Superior temporal gyrus (tissue), 1 donor: ENCODE measurements around the gene KIRREL3.

Experiments
- DNase-seq: peaks from one replicate; pipeline ENCODE4 v3.0.0-alpha.2; 2016; ENCODE audit errors: extremely low spot score

Gene KIRREL3

DNA sequence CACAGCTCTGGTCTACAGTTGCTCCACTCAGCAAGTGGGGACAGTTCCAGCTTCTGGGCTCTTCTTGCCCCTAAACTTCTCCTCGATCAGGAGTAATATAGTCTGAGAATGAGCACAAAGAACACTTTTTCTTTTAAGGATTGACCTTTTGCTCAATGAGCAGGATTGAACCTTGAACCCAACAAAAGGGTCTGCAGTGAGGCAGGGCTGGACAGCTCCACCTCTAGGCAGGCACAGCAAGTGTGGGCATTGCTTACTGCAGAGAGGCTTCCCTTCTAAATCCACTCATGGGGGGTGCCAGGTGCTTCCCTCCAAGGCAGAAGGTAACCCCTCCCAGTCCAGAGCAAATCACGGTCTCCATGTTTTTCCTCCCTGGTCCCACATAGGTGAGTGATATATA is 365.6 kb downstream of the KIRREL3 start:
- DNase-seq: no peak

DNA sequence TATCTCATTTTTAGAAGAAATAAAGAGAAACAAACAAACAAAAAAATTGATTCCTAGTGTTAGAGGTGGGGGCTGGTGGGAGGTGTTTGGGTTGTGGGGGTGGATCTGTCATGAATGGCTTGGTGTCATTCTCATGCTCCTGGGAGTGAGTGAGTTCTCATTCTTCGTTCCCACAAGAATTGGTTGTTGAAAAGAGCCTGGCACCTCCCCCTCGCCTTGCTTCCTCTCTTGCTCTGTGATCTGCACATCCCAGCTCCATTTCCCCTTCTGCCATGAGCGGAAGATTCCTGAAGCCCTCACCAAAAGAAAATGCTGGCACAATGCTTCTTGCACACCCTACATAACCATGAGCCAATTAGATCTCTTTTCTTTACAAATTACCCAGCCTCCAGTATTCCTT is 367.2 kb downstream of the KIRREL3 start:
- no peak for DNase-seq

GRCh38 chr11:126630893-126631798 is 369.4 kb downstream of the KIRREL3 start:
- DNase-seq: no peak

DNA sequence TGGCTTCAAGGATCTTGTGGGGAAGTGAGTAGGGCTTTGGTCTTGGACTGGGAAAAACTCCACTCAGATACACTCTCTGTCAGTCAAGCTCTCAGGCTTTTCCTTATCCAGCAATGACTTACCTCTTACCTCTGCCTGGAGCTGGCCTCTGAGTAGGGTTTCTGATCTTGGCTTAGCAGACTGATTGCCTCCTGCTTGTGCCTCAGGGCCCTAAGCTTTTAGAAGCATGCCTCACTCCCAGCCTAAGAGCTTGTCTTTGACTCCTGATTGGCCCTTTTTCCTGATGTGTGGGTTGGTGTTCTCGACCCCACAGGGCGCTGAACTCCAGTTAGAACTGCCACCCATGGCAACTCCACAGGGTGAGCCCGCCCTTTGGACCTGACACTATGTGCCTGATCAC is 370.1 kb downstream of the KIRREL3 start:
- no peak for DNase-seq

- peak; percentile 80 for DNase-seq
Measured at GRCh38 chr11:126628790-126629621, 371.6 kb downstream of the KIRREL3 start.

- no peak for DNase-seq
Measured at GRCh38 chr11:126628450-126628789, 372.1 kb downstream of the KIRREL3 start.

GRCh38 chr11:126627421-126627820 is 373.1 kb downstream of the KIRREL3 start:
- no peak for DNase-seq

DNA sequence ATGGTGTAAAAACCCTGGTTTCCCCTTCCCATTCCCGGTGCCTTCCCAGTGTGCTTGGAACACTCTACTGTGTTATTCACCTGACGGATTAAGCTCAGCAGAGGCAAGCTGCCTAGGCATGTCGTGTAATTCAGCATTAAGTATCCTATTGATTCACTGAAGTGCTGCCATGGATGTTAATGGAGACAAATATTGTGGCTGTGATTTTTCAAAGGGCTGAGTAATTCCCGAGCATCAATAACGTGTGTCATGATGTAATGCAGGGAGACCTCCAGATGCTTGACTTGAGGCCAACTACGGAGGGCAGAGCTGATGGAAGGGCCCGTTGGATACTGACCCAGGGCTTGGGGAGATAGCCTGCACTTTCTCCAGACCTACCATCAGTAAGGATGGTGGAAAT is 376.1 kb downstream of the KIRREL3 start:
- DNase-seq: no peak

DNA sequence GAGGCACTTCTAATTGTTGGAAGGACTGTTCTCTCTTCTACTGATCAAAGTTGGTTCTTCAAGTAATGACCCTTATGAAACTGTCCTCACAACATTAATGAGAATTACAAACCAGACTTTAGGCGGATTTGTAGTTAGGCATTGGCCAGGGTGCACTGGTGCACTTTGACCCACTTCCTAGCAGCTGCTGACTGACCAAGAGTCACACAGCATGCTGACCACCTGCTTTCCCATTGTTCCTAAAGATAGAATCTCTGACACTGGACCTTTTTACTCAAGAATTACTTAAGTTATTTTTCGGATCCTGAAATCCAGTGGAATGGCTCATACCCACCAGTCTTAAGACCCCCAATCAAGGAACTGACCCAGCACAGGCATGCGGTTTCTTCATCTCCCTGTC is 381.1 kb downstream of the KIRREL3 start:
- no peak for DNase-seq

- no peak for DNase-seq
Measured at GRCh38 chr11:126615845-126616244, 384.7 kb downstream of the KIRREL3 start.

- no peak for DNase-seq
Measured at GRCh38 chr11:126613272-126613671, 387.3 kb downstream of the KIRREL3 start.

GRCh38 chr11:126612671-126613070 is 387.9 kb downstream of the KIRREL3 start:
- DNase-seq: no peak

GRCh38 chr11:126611438-126611837 is 389.1 kb downstream of the KIRREL3 start:
- DNase-seq: no peak

DNA sequence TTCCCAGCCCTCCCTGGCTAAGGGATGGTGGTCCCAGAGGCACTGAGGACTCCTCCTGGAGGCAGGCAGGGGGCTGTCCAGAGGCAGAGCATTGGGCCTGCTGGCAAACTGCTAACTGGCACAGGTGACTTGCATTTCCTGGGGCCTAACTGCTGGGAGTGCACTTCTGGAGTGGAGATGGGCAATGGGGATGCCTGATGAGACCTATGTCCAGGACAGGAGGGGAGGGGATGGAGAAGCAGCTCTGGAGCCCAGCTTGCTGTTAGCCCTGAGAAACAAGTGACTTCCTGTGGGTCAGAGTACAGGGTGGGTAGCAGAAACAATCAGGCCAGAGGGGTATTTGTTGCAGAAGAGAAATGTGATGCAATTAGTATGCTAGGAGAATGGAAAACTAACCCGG is 391.9 kb downstream of the KIRREL3 start:
- no peak for DNase-seq

GRCh38 chr11:126607776-126608541 is 392.6 kb downstream of the KIRREL3 start:
- no peak for DNase-seq

DNA sequence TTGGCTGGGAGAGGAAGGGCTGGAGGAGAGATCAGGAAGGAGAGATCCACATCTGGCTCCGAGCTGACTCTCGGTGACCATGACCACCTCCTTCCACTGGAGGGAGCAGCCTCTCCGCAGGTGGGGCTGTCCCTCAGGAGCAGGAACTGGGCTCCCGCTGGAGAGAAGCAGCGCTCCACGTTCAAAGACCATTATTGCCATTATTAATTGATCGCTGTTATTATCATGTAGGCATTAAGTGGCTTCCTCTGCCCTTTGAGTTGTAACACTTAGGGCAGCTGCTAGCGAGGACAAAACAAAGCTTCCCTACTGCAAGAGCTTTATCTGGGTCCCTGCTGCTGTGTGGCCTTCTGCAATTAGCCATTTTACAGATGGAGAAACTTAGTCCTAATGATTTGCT is 393.2 kb downstream of the KIRREL3 start:
- peak; percentile 85 for DNase-seq

- DNase-seq: no peak
Measured at GRCh38 chr11:126606484-126606883, 394.1 kb downstream of the KIRREL3 start.

GRCh38 chr11:126604461-126604860 is 396.1 kb downstream of the KIRREL3 start:
- no peak for DNase-seq

- no peak for DNase-seq
Measured at GRCh38 chr11:126603486-126603885, 397.1 kb downstream of the KIRREL3 start.

- DNase-seq: no peak
Measured at GRCh38 chr11:126602993-126603392, 397.6 kb downstream of the KIRREL3 start.

GRCh38 chr11:126602349-126602940 is 398.1 kb downstream of the KIRREL3 start:
- DNase-seq: no peak
